Measurements from ENCODE around the gene OR5I1.

DNA sequence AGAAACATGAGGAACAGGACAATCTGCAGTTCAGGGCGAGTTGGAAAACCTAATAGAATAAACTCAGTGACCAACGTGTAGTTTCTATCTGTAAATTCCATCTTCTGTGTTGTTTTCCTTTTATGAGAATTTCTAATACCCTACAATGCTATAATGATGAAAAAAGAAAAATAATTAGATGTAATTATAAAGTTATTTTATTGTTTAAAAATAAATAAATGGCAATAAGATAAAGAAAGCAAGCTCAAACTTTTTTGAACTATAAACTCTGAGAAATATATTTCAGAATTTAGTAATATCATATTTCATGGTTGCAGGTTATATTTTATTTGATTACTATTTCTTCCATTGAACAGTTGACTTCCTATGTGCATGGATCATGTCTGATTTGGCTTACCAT lies at the start of gene OR5I1:
- TF ChIP-seq, protein P1, sequence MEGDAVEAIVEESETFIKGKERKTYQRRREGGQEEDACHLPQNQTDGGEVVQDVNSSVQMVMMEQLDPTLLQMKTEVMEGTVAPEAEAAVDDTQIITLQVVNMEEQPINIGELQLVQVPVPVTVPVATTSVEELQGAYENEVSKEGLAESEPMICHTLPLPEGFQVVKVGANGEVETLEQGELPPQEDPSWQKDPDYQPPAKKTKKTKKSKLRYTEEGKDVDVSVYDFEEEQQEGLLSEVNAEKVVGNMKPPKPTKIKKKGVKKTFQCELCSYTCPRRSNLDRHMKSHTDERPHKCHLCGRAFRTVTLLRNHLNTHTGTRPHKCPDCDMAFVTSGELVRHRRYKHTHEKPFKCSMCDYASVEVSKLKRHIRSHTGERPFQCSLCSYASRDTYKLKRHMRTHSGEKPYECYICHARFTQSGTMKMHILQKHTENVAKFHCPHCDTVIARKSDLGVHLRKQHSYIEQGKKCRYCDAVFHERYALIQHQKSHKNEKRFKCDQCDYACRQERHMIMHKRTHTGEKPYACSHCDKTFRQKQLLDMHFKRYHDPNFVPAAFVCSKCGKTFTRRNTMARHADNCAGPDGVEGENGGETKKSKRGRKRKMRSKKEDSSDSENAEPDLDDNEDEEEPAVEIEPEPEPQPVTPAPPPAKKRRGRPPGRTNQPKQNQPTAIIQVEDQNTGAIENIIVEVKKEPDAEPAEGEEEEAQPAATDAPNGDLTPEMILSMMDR (conservative IDR thresholded peaks at IDR 0.05; ENCODE audit: low read depth, low read length), result no peak
- TF ChIP-seq CEBPB (IDR thresholded peaks at IDR 0.05; ENCODE audit: low read depth, low read length), result no peak
- no peak for TF ChIP-seq CHD1 (IDR thresholded peaks at IDR 0.05; ENCODE audit: low read depth, low read length)
- no peak for TF ChIP-seq RAD21 (IDR thresholded peaks at IDR 0.05; ENCODE audit: low read length)
- no peak for TF ChIP-seq POLR2A (IDR thresholded peaks at IDR 0.05; ENCODE audit: low read depth, low read length)
- TF ChIP-seq MXI1 (IDR thresholded peaks at IDR 0.05; ENCODE audit: borderline replicate concordance, low read depth, low read length), result no peak
- no peak for TF ChIP-seq RCOR1 (IDR thresholded peaks at IDR 0.05; ENCODE audit: insufficient replicate concordance, low read length)
- TF ChIP-seq NFE2L2 (IDR thresholded peaks at IDR 0.05; ENCODE audit: low read depth, low read length), result no peak
- TF ChIP-seq MAFK (IDR thresholded peaks at IDR 0.05; ENCODE audit: low read depth, low read length), result no peak
- TF ChIP-seq, protein P2, sequence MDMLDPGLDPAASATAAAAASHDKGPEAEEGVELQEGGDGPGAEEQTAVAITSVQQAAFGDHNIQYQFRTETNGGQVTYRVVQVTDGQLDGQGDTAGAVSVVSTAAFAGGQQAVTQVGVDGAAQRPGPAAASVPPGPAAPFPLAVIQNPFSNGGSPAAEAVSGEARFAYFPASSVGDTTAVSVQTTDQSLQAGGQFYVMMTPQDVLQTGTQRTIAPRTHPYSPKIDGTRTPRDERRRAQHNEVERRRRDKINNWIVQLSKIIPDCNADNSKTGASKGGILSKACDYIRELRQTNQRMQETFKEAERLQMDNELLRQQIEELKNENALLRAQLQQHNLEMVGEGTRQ (IDR thresholded peaks at IDR 0.05; ENCODE audit: low read depth, low read length), result no peak
- TF ChIP-seq RFX5 (IDR thresholded peaks at IDR 0.05; ENCODE audit: low read depth, low read length), result no peak
- no peak for TF ChIP-seq SMC3 (IDR thresholded peaks at IDR 0.05; ENCODE audit: low read depth, low read length)
- TF ChIP-seq BHLHE40 (IDR thresholded peaks at IDR 0.05; ENCODE audit: low read depth, low read length), result no peak
